GM21619 (cell line): Measurements from ENCODE around the gene GOLM1.

Experiments used
- ATAC-seq: cut with Tn5 transposase; IDR thresholded peaks from one replicate; pipeline ENCODE4 v1.9.1; 2021; ENCODE audit not compliant: unreplicated experiment

The GOLM1 gene

GRCh38 chr9:85994191-85994590 is 105.2 kb downstream of the GOLM1 start:
- no peak for ATAC-seq

- no peak for ATAC-seq
Observed at GRCh38 chr9:85987236-85987635, 112.1 kb downstream of the GOLM1 start.

GRCh38 chr9:85984457-85984856 is 114.9 kb downstream of the GOLM1 start:
- no peak for ATAC-seq

GRCh38 chr9:85981369-85981768 is 118.0 kb downstream of the GOLM1 start:
- no peak for ATAC-seq

GRCh38 chr9:85978496-85978895 is 120.9 kb downstream of the GOLM1 start:
- ATAC-seq = no peak
